ENCODE data around the gene KLHDC4. TPM values are rescaled to one million over a fixed set of nuclear protein-coding genes. Genes with fewer than 3 reads are reported as not detected.

Gene KLHDC4
- total and polyA plus RNA-seq, 9 of the 15 experiments (the other 6 are each of a cell fraction or from before 2014, with no cell fraction given): 1.3 to 68.1 (median 32.8) TPM

- TF ChIP-seq RB1 (IDR thresholded peaks at IDR 0.05; ENCODE audit: low read depth): peak; percentile 66
- peak in 1 of 2 experiments; percentile 55; a peak in 1 of 4 replicates for TF ChIP-seq SIN3A (IDR thresholded peaks at IDR 0.05; ENCODE audit: borderline replicate concordance in 2 of 2, control insufficient read depth in 1 of 2, low read depth in 2 of 2, low read length in 2 of 2)
- TF ChIP-seq JUND (IDR thresholded peaks at IDR 0.05; ENCODE audit: borderline replicate concordance, low read depth, low read length): no peak
- peak; percentile 18; the same call in 1 of the 3 replicates for TF ChIP-seq JUND (tag; IDR thresholded peaks at IDR 0.05; ENCODE audit: borderline replicate concordance, low read depth, low read length)
- no peak for TF ChIP-seq HIVEP1 (CRISPR knock-in tag; IDR thresholded peaks at IDR 0.05)
- TF ChIP-seq YY1 (IDR thresholded peaks at IDR 0.05; ENCODE audit: borderline replicate concordance in 1 of 3, control insufficient read depth in 1 of 3, extremely low read depth in 1 of 3, insufficient read depth in 3 of 3, insufficient read length in 1 of 3, insufficient replicate concordance in 2 of 3, low read depth in 1 of 3, low read length in 2 of 3): peak in 1 of 3 experiments; percentile 18
- peak; percentile 86 for TF ChIP-seq ZNF232 (CRISPR knock-in tag; IDR thresholded peaks at IDR 0.05)
- no peak for TF ChIP-seq CAMTA2 (CRISPR knock-in tag; conservative IDR thresholded peaks at IDR 0.05)
- no peak for TF ChIP-seq TGIF2 (CRISPR knock-in tag; IDR thresholded peaks at IDR 0.05)
- no peak for TF ChIP-seq KAT8 (IDR thresholded peaks at IDR 0.05; ENCODE audit: low read depth)
- peak; percentile 99 for TF ChIP-seq EHMT2 (IDR thresholded peaks at IDR 0.05)
- peak; percentile 89 for TF ChIP-seq ZNF766 (CRISPR knock-in tag; conservative IDR thresholded peaks at IDR 0.05)
- TF ChIP-seq, protein P1, sequence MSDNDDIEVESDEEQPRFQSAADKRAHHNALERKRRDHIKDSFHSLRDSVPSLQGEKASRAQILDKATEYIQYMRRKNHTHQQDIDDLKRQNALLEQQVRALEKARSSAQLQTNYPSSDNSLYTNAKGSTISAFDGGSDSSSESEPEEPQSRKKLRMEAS (CRISPR knock-in tag; IDR thresholded peaks at IDR 0.05): peak; percentile 66
- no peak for TF ChIP-seq ESRRA (IDR thresholded peaks at IDR 0.05; ENCODE audit: borderline replicate concordance, low read depth)
- TF ChIP-seq, protein P2, sequence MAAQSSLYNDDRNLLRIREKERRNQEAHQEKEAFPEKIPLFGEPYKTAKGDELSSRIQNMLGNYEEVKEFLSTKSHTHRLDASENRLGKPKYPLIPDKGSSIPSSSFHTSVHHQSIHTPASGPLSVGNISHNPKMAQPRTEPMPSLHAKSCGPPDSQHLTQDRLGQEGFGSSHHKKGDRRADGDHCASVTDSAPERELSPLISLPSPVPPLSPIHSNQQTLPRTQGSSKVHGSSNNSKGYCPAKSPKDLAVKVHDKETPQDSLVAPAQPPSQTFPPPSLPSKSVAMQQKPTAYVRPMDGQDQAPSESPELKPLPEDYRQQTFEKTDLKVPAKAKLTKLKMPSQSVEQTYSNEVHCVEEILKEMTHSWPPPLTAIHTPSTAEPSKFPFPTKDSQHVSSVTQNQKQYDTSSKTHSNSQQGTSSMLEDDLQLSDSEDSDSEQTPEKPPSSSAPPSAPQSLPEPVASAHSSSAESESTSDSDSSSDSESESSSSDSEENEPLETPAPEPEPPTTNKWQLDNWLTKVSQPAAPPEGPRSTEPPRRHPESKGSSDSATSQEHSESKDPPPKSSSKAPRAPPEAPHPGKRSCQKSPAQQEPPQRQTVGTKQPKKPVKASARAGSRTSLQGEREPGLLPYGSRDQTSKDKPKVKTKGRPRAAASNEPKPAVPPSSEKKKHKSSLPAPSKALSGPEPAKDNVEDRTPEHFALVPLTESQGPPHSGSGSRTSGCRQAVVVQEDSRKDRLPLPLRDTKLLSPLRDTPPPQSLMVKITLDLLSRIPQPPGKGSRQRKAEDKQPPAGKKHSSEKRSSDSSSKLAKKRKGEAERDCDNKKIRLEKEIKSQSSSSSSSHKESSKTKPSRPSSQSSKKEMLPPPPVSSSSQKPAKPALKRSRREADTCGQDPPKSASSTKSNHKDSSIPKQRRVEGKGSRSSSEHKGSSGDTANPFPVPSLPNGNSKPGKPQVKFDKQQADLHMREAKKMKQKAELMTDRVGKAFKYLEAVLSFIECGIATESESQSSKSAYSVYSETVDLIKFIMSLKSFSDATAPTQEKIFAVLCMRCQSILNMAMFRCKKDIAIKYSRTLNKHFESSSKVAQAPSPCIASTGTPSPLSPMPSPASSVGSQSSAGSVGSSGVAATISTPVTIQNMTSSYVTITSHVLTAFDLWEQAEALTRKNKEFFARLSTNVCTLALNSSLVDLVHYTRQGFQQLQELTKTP (IDR thresholded peaks at IDR 0.05; ENCODE audit: low read depth in 1 of 2, partially characterized antibody in 2 of 2): peak in 1 of 2 experiments; percentile 92
- TF ChIP-seq, protein P3, sequence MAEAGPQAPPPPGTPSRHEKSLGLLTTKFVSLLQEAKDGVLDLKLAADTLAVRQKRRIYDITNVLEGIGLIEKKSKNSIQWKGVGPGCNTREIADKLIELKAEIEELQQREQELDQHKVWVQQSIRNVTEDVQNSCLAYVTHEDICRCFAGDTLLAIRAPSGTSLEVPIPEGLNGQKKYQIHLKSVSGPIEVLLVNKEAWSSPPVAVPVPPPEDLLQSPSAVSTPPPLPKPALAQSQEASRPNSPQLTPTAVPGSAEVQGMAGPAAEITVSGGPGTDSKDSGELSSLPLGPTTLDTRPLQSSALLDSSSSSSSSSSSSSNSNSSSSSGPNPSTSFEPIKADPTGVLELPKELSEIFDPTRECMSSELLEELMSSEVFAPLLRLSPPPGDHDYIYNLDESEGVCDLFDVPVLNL (CRISPR knock-in tag; IDR thresholded peaks at IDR 0.05; ENCODE audit: low read depth): peak; percentile 53; the same call in 1 of the 2 replicates
- TF ChIP-seq CBX1 (IDR thresholded peaks at IDR 0.05; ENCODE audit: low read depth): no peak
- TF ChIP-seq RBM22 (IDR thresholded peaks at IDR 0.05; ENCODE audit: low read depth, low read length, poor library complexity, severe bottlenecking): no peak
- peak; percentile 81; the same call in 1 of the 2 replicates for TF ChIP-seq E2F5 (CRISPR knock-in tag; IDR thresholded peaks at IDR 0.05)
- 0 out of 2 replicates have a peak, but pooled peaks have one; percentile 21 for TF ChIP-seq CTBP1 (IDR thresholded peaks at IDR 0.05; ENCODE audit: borderline replicate concordance)
Measured at GRCh38 chr16:87661561-87661960, 104.2 kb downstream of the KLHDC4 start (continued).
